D721Med (cell line): ENCODE results near the gene TRIM46.

ENCODE experiments used
- DNase-seq: peaks from one replicate; pipeline ENCODE4 v3.0.0; 2011; ENCODE audit warnings: low spot score; ENCODE audit not compliant: insufficient read length
- FAIRE-seq: peaks from 2 replicates; lab custom pipeline; 2011; peaks lifted over from hg19 to GRCh38; lab: Jason Lieb, UNC
- CTCF ChIP-seq: IDR thresholded peaks from 2 replicates; pipeline ENCODE4 v1.5.1; 2012; ENCODE audit warnings: mild to moderate bottlenecking, control low read depth; ENCODE audit not compliant: insufficient read depth; ENCODE audit errors: missing control alignments

TRIM46 gene

GRCh38 chr1:155198547-155198906, 24.9 kb downstream of the TRIM46 start:
- FAIRE-seq (no peak), DNase-seq (no peak)
- TF ChIP-seq CTCF, result no peak

GRCh38 chr1:155199792-155200191, 26.1 kb downstream of the TRIM46 start:
- TF ChIP-seq CTCF, result no peak
- no peak for FAIRE-seq

GRCh38 chr1:155200920-155201319, 27.3 kb downstream of the TRIM46 start:
- DNase-seq (peak; percentile 10), FAIRE-seq (no peak)
- no peak for TF ChIP-seq CTCF

More at GRCh38 chr1:155199792-155200191, 26.1 kb downstream of the TRIM46 start:
- DNase-seq, result peak; percentile 18

- peak; percentile 13 for DNase-seq
- no peak for TF ChIP-seq CTCF
- no peak for FAIRE-seq
Measured at GRCh38 chr1:155202198-155202597, 28.5 kb downstream of the TRIM46 start.

GRCh38 chr1:155202731-155203515, 29.3 kb downstream of the TRIM46 start:
- DNase-seq, result peak; percentile 8
- no peak for TF ChIP-seq CTCF
- FAIRE-seq, result no peak

GRCh38 chr1:155205035-155205434, 31.4 kb downstream of the TRIM46 start:
- no peak for TF ChIP-seq CTCF
- no peak for FAIRE-seq
- DNase-seq, result no peak

- TF ChIP-seq CTCF, result no peak
- FAIRE-seq, result no peak
Measured at GRCh38 chr1:155205969-155206593, 32.4 kb downstream of the TRIM46 start.

More at GRCh38 chr1:155205969-155206593, 32.4 kb downstream of the TRIM46 start:
- DNase-seq, result peak; percentile 10
